ENCODE measurements around the gene PCP2.

PCP2 gene

GRCh38 chr19:7638802-7639465 lies 5.4 kb upstream of the PCP2 start (continued):
- no peak for TF ChIP-seq CREB5 (CRISPR knock-in tag; IDR thresholded peaks at IDR 0.05; ENCODE audit: low read depth)
- TF ChIP-seq, protein P1, sequence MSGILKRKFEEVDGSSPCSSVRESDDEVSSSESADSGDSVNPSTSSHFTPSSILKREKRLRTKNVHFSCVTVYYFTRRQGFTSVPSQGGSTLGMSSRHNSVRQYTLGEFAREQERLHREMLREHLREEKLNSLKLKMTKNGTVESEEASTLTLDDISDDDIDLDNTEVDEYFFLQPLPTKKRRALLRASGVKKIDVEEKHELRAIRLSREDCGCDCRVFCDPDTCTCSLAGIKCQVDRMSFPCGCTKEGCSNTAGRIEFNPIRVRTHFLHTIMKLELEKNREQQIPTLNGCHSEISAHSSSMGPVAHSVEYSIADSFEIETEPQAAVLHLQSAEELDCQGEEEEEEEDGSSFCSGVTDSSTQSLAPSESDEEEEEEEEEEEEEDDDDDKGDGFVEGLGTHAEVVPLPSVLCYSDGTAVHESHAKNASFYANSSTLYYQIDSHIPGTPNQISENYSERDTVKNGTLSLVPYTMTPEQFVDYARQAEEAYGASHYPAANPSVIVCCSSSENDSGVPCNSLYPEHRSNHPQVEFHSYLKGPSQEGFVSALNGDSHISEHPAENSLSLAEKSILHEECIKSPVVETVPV (CRISPR knock-in tag; IDR thresholded peaks at IDR 0.05), result no peak
- no peak for TF ChIP-seq TCF4 (CRISPR knock-in tag; IDR thresholded peaks at IDR 0.05; ENCODE audit: borderline replicate concordance)
- no peak for TF ChIP-seq TOX (CRISPR knock-in tag; IDR thresholded peaks at IDR 0.05; ENCODE audit: borderline replicate concordance)

DNA sequence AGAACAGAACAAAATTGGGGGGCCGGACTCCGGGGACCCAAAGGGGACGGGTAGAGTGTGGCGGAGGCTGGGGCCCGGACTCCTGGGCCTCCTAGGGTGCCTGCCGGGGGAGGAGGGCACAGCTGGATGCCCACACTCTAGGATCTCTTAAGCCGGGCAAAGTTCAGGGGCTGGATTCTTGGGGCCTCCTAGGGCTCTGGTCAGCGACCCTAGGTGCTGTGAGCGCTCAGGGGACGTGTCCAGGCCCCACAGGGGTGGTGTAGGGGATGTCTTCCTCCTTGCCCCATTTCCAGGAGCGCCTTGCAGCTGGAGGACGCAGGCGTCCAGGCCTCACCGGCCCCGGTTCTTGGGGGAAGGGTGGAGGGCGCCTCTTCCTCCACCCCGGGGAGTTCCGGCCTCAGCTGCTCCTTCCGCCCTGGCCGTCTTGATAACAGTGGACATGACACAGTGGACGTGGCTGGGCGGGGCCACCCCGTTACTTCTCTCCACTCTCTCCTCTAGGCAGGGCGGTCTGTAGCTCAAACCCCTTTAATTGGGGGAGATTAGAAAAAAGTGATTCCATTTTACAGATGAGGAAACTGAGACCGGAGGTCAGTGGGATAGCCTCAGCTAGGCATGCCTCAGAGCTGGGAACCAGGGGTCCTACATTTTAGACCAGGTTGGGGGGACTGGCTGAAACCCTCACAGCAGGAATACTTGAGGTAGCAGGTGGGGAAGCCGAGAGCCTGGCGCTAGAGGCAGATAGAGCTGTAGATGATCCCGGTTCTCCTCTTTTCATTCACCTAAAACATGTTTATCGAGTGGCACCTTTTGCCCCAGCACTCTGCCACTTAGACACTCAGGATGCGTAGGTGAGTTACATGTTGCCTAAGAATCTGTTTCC lies 4.1 kb upstream of the PCP2 start:
- TF ChIP-seq ZNF70 (CRISPR knock-in tag; IDR thresholded peaks at IDR 0.05), result no peak
- no peak for TF ChIP-seq TOX (CRISPR knock-in tag; IDR thresholded peaks at IDR 0.05; ENCODE audit: borderline replicate concordance)
- TF ChIP-seq PPARA (CRISPR knock-in tag; IDR thresholded peaks at IDR 0.05; ENCODE audit: borderline replicate concordance), result no peak
- TF ChIP-seq, protein P1 (CRISPR knock-in tag; IDR thresholded peaks at IDR 0.05), result no peak
- TF ChIP-seq BACH2 (CRISPR knock-in tag; IDR thresholded peaks at IDR 0.05; ENCODE audit: borderline replicate concordance), result no peak
- TF ChIP-seq ESRRG (CRISPR knock-in tag; IDR thresholded peaks at IDR 0.05), result no peak
- TF ChIP-seq, protein P2, sequence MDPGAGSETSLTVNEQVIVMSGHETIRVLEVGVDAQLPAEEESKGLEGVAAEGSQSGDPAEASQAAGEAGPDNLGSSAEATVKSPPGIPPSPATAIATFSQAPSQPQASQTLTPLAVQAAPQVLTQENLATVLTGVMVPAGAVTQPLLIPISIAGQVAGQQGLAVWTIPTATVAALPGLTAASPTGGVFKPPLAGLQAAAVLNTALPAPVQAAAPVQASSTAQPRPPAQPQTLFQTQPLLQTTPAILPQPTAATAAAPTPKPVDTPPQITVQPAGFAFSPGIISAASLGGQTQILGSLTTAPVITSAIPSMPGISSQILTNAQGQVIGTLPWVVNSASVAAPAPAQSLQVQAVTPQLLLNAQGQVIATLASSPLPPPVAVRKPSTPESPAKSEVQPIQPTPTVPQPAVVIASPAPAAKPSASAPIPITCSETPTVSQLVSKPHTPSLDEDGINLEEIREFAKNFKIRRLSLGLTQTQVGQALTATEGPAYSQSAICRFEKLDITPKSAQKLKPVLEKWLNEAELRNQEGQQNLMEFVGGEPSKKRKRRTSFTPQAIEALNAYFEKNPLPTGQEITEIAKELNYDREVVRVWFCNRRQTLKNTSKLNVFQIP (CRISPR knock-in tag; IDR thresholded peaks at IDR 0.05; ENCODE audit: borderline replicate concordance, low read depth), result no peak
- no peak for TF ChIP-seq ZFP3 (CRISPR knock-in tag; IDR thresholded peaks at IDR 0.05)
- no peak for TF ChIP-seq SNAI2 (CRISPR knock-in tag; IDR thresholded peaks at IDR 0.05)
- no peak for TF ChIP-seq PATZ1 (CRISPR knock-in tag; IDR thresholded peaks at IDR 0.05; ENCODE audit: borderline replicate concordance)
- TF ChIP-seq ARNTL (CRISPR knock-in tag; IDR thresholded peaks at IDR 0.05; ENCODE audit: borderline replicate concordance, low read depth), result no peak
- TF ChIP-seq GLIS3 (CRISPR knock-in tag; IDR thresholded peaks at IDR 0.05), result no peak
- ATAC-seq, result no peak

- no peak; the same call in 1 of the 3 replicates for ATAC-seq
- TF ChIP-seq TSHZ2 (CRISPR knock-in tag; IDR thresholded peaks at IDR 0.05) (no peak), ZNF8 (CRISPR knock-in tag; IDR thresholded peaks at IDR 0.05) (no peak), ZC3H10 (CRISPR knock-in tag; IDR thresholded peaks at IDR 0.05) (no peak), ISL1 (CRISPR knock-in tag; IDR thresholded peaks at IDR 0.05) (no peak), ZNF70 (CRISPR knock-in tag; IDR thresholded peaks at IDR 0.05) (no peak), ESRRG (CRISPR knock-in tag; IDR thresholded peaks at IDR 0.05) (no peak), GLIS3 (CRISPR knock-in tag; IDR thresholded peaks at IDR 0.05) (no peak)
- TF ChIP-seq, protein P1 (CRISPR knock-in tag; IDR thresholded peaks at IDR 0.05), result no peak
These were observed 3.3 kb upstream of the PCP2 start, which contains the start of gene STXBP2 for GRCh38 chr19:7636691-7637373. STXBP2 (plus strand) TSS chr19:7637110; CDS start chr19:7637150, 40 bp downstream.
